NCI-H1436 (cell line): ENCODE data around the gene IGFALS.

ENCODE experiments used
- DNase-seq: peaks from one replicate; lab custom pipeline; 2025; lab: John Stamatoyannopoulos, UW

IGFALS gene

GRCh38 chr16:1766231-1766630 is 27.3 kb downstream of the IGFALS start:
- DNase-seq = no peak

- DNase-seq = no peak
These were observed 27.7 kb downstream of the IGFALS start for GRCh38 chr16:1765826-1766225.

GRCh38 chr16:1764971-1765370 is 28.5 kb downstream of the IGFALS start:
- DNase-seq = no peak

GRCh38 chr16:1763521-1764511 is 29.7 kb downstream of the IGFALS start:
- no peak for DNase-seq

GRCh38 chr16:1762879-1763520 is 30.5 kb downstream of the IGFALS start:
- DNase-seq = no peak

- no peak for DNase-seq
These were observed 31.2 kb downstream of the IGFALS start for GRCh38 chr16:1762196-1762878.

- no peak for DNase-seq
These were observed 31.8 kb downstream of the IGFALS start for GRCh38 chr16:1761751-1762150.

- DNase-seq = no peak
These were observed 32.6 kb downstream of the IGFALS start for GRCh38 chr16:1760911-1761310.

GRCh38 chr16:1759511-1759910 is 34.0 kb downstream of the IGFALS start:
- DNase-seq = no peak

- no peak for DNase-seq
These were observed 34.6 kb downstream of the IGFALS start for GRCh38 chr16:1758923-1759322.

- no peak for DNase-seq
These were observed 35.6 kb downstream of the IGFALS start for GRCh38 chr16:1757714-1758461.

GRCh38 chr16:1754204-1754603 is 39.3 kb downstream of the IGFALS start:
- no peak for DNase-seq

GRCh38 chr16:1752853-1753252 is 40.7 kb downstream of the IGFALS start:
- no peak for DNase-seq

- no peak for DNase-seq
These were observed 41.6 kb downstream of the IGFALS start for GRCh38 chr16:1751946-1752345.

GRCh38 chr16:1749152-1750117 is 44.1 kb downstream of the IGFALS start:
- DNase-seq = no peak

GRCh38 chr16:1747934-1748333 is 45.6 kb downstream of the IGFALS start:
- DNase-seq = no peak

- no peak for DNase-seq
These were observed 46.8 kb downstream of the IGFALS start for GRCh38 chr16:1746693-1747195.

- no peak for DNase-seq
These were observed 47.4 kb downstream of the IGFALS start for GRCh38 chr16:1745900-1746692.

- DNase-seq = no peak
These were observed 48.2 kb downstream of the IGFALS start for GRCh38 chr16:1745181-1745899.
